Stimulated activated effector memory CD8-positive, alpha-beta T cell treated with anti-CD3 and anti-CD28 coated beads, Interleukin-12 subunit alpha, Interleukin-12 subunit beta, amount 100 ng/mL, for 72 hours (primary cell): ENCODE data around the gene MFN2.
A peak's percentile ranks its signal among the peaks of the same experiment; 100 is the strongest.
"Not testable (repeated sequence)": the region's sequence is repeated elsewhere in the genome, so short reads cannot be mapped to it uniquely, and the experiment has no call there.

ENCODE experiments used
- ATAC-seq: fragments of 150-1000 bp; cut with Tn5 transposase; 2 replicates; pipeline ENCODE4 v1.10.0; 2021
- DNase-seq, 2 donors: peaks; one replicate each; pipeline ENCODE4 v3.0.0; 2021 to 2022; ENCODE audit warnings: low spot score in 2 of 2
- H3K27ac Mint-ChIP-seq: one replicate; pipeline ENCODE4 v1.8.0; 2022; ENCODE audit warnings: mild to moderate bottlenecking, mixed read lengths
- H3K36me3 Mint-ChIP-seq: one replicate; pipeline ENCODE4 v1.8.0; 2022; ENCODE audit warnings: mild to moderate bottlenecking, mixed read lengths
- H3K4me1 Mint-ChIP-seq: one replicate; pipeline ENCODE4 v1.8.0; 2022; ENCODE audit warnings: mixed read lengths
- H3K4me3 Mint-ChIP-seq: one replicate; pipeline ENCODE4 v1.8.0; 2022; ENCODE audit warnings: mild to moderate bottlenecking, mixed read lengths
- H3K9me3 Mint-ChIP-seq: one replicate; pipeline ENCODE4 v1.8.0; 2022; ENCODE audit warnings: mixed read lengths

Gene MFN2

DNA sequence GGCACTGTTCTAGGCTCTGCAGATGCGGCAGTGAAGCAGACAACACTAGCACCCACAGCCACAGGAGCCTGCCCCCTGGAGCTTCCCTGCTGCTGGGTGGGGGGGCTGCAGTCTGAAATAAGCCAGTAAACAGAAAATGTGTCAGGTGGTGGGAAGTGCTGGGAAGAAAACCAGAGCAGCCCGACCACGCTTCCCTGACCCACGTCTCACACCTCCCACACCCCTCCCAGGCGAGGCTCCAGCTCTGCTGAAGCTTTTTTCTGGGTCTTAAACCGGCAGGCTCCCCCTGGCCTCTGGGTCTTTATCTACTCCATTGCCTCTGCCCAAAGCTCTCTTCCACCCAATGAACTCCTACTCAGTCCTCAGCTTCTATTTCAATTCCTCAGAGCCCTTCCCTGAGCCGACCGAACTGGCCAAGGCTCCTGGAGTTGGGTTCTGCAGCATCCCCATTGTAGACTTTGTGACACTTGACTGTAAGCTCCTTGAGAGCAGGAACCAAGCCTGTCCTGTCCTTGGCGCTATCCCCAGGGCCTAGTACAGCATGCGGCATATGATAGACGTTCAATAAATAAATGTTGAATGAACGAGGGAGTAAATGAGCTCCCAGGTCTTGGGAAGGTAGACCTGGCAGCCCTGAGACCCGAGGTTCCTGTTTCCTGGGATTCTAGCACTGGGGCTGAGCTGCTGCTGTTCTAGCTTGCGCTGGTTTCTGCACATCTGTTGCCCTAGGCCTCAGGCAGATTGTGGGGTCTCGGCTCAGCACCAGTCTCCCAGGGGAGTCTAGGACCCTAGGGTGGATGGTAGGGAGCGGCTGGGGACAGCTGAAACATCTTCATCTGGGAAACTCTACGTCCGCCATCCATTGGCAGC, 57.5 kb downstream of the MFN2 start:
- Mint-ChIP-seq H3K4me1 (peaks cover 25% of the 10 kb centered on the region), H3K27ac (peak overlapping the region; percentile 55), H3K9me3 (no peaks in the 10 kb centered on the region), H3K4me3 (peak overlapping the region; percentile 13), H3K36me3 (no peaks in the 10 kb centered on the region)
- no peak for DNase-seq
- no peak for ATAC-seq

DNA sequence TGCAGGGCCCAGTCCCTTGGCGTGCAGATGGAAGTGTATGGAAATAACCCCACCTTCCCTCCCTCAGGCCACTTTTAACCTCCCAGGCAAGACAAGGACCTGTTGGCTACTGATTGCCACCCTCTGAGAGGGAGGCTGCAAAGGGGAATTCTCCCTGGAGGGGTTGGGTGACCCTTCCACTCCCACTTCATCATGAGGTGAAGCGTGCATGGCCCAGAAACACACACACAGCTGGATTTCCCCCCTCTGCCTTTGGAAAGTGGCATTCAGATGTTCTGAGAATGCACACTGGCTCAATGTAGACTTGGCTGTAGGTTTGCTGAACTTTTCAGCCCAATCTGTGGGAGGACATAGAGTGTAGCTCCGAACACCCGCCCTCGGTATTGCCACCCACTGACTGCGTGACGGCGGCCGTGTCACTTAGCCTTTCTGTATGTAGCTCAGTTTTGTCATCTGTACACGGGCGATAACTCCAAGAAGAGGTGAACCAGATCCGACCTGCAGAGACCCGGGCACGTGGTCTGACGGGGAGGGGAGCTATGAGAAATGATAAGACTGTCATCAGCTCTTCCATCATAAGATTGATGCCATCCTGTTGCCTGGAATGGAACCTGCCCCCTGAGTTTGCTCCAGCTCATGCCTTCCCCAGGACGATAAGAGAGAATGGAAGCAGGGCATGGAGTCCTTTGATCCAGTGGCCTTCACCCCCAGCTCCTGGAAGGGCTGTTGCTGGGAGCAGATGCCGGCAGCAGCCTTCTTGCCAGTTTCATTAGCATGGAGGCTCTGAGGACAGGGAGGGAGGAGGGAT, 58.3 kb downstream of the MFN2 start:
- no peak overlapping the region for H3K27ac Mint-ChIP-seq
- H3K9me3 Mint-ChIP-seq = no peaks in the 10 kb centered on the region
- H3K4me3 Mint-ChIP-seq = no peak overlapping the region
- H3K36me3 Mint-ChIP-seq = no peaks in the 10 kb centered on the region
- DNase-seq (no peak), ATAC-seq (peak; percentile 5)
- H3K4me1 Mint-ChIP-seq = peaks cover 25% of the 10 kb centered on the region

DNA sequence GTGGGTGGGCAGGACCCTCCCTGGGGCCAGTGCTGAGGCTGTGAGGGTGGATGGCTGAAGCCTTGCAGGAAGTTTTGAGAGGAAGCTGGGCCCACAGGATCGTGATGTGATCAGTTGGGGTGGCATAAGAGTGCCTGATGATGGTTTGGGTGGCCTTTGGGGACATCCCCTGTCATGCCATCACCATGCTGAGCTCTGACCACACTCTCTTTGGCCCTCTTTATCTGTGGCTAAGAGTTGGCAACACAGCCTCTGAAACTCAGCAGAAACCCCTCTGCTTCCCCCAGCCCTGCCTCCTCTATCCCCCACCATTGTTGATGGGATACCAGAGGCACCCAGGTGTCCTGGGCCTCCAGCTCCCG, 58.9 kb downstream of the MFN2 start:
- Mint-ChIP-seq H3K9me3 (no peaks in the 10 kb centered on the region), H3K36me3 (no peaks in the 10 kb centered on the region), H3K4me3 (no peak overlapping the region), H3K4me1 (peaks cover 29% of the 10 kb centered on the region), H3K27ac (no peak overlapping the region)
- DNase-seq (no peak), ATAC-seq (peak; percentile 45)

DNA sequence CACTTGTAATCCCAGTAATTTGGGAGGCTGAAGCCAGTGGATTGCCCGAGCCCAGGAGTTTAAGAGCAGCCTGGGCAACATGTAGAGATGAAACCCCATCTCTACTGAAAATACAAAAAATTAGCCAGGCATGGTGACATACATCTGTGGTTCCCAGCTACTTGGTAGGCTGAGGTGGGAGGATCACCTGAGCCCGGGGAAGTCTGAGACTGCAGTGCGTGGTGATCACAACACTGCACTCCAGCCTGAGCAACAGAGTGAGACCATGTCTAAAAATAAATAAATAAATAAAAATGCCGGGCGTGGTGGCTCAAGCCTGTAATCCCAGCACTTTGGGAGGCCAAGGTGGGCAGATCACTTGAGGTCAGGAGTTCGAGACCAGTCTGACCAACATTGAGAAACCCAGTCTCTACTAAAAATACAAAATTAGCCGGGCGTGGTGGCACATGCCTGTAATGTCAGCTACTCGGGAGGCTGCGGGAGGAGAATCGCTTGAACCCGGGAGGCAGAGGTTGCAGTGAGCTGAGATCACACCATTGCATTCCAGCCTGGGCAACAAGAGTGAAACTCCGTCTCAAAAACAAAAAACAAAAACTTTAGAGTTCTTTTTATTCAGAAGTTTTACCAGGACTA, 59.7 kb downstream of the MFN2 start:
- H3K4me3 Mint-ChIP-seq, ATAC-seq, DNase-seq, H3K9me3 Mint-ChIP-seq, H3K36me3 Mint-ChIP-seq: not testable (repeated sequence)
- Mint-ChIP-seq H3K27ac (peak overlapping the region; percentile 8), H3K4me1 (peaks cover 37% of the 10 kb centered on the region)

DNA sequence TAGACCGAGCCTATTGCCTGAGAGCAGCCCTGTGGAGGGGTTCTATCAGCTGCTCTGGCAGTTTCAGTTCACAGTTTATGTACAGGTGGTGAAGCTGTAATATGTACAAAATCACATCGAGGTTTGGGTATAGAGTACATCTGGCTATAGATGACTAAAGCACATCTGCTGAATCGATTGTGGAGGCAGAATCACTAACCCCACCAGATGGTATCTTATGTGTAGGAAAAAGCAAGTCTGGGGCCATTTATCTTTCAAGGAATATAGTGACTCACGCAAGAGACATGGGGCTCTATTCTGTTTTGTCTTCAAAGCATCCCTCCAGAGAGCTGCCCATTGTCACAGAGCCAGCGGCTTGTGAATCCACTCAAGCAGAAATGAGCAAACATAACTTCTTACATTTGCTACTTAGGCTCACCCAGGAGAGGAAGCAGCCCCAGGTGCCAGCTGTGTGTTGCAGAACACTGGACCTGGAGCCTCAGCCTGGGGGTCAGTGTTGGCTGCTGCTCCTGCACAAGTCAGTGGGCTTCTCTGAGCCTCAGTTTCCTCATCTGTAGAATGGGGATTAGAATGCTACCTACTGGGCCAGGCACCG, 60.3 kb downstream of the MFN2 start:
- Mint-ChIP-seq H3K9me3 (no peaks in the 10 kb centered on the region), H3K4me3 (no peak overlapping the region), H3K27ac (no peak overlapping the region), H3K4me1 (peaks cover 43% of the 10 kb centered on the region), H3K36me3 (peaks cover 9% of the 10 kb centered on the region)
- DNase-seq = peak in 1 of 2 donors; percentile 62
- ATAC-seq = peak; percentile 86

DNA sequence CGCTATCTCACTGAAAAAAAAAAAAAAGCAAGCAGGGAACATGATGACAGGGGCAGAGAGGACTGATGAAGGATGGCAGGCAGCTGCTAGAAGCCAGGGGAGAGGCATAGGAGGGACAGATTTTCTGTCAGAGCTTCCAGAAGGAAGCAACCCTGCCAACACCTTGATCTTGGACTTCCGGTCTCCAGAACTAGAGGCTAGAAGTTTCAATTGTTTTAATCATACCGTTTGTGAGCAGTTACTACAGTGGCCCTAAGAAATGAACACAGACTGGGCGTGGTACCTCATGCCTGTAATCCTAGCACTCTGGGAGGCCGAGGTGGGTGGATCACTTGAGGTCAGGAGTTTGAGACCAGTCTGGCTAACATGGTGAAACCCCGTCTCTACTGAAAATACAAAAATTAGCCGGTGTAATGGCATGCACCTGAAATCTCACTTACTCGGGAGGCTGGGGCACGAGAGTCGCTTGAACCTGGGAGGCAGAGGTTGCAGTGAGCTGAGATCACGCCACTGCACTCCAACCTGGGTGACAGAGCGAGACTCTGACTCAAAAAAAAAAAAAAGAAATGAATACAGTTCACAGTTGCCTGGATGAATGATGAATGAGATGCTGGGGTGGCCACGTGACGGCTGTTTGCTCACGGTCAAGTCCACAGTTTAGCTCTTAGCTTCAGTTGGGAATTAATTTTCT, 64.1 kb downstream of the MFN2 start:
- Mint-ChIP-seq H3K4me1 (peaks cover 27% of the 10 kb centered on the region), H3K4me3 (peak overlapping the region; percentile 15), H3K27ac (peak overlapping the region; percentile 76)
- peak in 1 of 2 donors; percentile 73 for DNase-seq
- not testable (repeated sequence) for H3K36me3 Mint-ChIP-seq, H3K9me3 Mint-ChIP-seq
- peak; percentile 65 for ATAC-seq

DNA sequence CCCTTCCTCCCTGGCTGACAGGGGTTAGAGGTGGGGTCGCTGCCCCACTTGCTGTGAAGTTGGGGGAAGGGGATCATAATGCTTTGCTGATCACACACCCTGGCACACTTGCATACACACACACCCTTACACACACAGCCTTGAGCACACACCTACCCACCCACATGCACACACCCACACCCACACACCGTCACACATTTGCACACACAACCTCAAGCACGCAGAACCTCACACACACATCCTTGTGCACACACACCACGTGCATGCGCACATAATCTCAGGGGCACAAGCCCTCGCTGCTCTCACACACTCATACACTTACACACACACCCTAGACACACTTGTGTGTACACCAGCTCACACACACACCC, 66.5 kb downstream of the MFN2 start:
- H3K9me3 Mint-ChIP-seq = no peaks in the 10 kb centered on the region
- ATAC-seq = no peak
- H3K4me1 Mint-ChIP-seq = peaks cover 26% of the 10 kb centered on the region

DNA sequence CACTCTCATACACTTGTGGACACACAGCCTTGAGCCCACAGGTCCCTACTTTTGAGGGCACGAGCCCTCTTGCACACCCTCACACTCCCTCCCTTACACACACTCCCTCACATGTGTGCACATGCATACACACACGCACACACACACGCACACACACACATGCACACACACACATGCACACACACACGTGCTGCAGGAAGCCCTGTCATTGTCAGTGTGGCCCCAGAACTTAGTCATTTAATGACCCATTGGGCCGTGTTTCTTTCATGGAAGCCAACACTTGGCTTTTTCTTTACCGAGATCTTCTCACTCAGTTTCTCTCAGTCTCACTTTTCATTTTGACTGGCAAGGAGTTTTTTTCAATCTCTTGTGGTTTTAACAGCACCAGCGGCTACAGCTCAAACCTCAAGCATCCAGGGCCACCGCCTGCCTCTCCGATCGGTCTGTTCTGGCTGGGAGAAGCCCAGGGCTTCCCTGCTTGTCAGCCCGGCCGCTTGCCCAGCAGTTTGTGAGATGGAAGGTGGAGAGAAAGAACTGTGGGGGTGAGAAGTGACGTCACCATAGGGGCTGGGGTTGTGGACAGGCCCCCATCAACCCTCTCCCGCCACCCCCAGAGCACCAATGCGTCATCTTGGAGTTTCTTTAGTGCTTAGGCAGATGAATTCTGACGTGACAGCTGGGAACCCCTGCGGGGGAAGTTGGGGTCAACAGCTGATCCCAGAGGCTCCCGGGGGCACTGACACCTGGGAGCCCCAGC, 67.1 kb downstream of the MFN2 start:
- Mint-ChIP-seq H3K9me3 (no peaks in the 10 kb centered on the region), H3K36me3 (peaks cover 16% of the 10 kb centered on the region), H3K4me1 (peaks cover 31% of the 10 kb centered on the region), H3K27ac (no peak overlapping the region), H3K4me3 (no peak overlapping the region)
- ATAC-seq = peak; percentile 86
- DNase-seq = peak; percentile 60 to 92

More for the DNA sequence above, 66.5 kb downstream of the MFN2 start:
- DNase-seq = no peak
- H3K36me3 Mint-ChIP-seq = peaks cover 10% of the 10 kb centered on the region
- no peak overlapping the region for H3K4me3 Mint-ChIP-seq
- H3K27ac Mint-ChIP-seq = no peak overlapping the region

DNA sequence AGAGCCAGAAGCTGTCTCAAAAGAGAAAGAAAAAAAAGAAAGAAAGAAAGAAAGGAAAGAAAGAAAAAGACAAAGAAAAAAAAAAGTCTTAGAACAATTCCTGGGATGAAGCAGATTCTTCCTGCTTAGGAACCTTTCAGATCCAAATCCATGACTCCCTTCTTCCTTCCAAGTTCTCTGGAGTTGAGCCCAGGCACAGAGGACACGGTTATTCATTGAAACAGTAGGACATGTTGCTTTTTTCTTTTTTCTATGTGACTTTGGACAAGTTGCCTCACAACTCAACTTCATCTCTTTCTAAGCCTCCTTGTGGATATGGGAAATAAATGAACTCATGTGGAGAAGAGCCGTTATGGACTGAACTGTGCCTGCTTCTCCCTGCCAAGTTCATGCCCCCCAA, 68.1 kb downstream of the MFN2 start:
- Mint-ChIP-seq H3K4me3 (no peak overlapping the region), H3K9me3 (no peaks in the 10 kb centered on the region)

DNA sequence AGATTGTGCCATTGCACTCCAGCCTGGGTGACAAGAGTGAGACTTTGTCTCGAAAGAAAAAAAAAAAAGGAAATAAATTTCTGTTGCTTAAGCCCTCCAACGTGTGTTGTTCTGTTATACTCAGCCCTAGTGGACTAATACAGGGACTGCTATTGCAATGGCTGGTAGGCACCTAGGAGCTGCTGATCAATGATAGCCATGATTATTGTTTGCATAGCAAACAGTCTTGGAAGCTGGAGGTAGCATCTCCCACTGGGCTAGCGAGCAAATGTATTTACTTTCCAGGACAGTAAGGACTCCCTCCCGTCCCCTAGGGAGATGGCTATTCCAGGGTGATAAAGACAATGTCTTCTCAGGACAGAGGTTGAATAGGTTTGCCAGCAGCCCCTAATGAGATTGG, 69.4 kb downstream of the MFN2 start:
- H3K27ac Mint-ChIP-seq = no peak overlapping the region
- peaks cover 18% of the 10 kb centered on the region for H3K36me3 Mint-ChIP-seq
- no peaks in the 10 kb centered on the region for H3K9me3 Mint-ChIP-seq
- ATAC-seq (no peak), DNase-seq (no peak)
- H3K4me1 Mint-ChIP-seq = peaks cover 45% of the 10 kb centered on the region
- no peak overlapping the region for H3K4me3 Mint-ChIP-seq

More for the DNA sequence above, 68.1 kb downstream of the MFN2 start:
- Mint-ChIP-seq H3K4me1 (peaks cover 42% of the 10 kb centered on the region), H3K27ac (no peak overlapping the region), H3K36me3 (peaks cover 19% of the 10 kb centered on the region)
- DNase-seq (no peak), ATAC-seq (no peak)

DNA sequence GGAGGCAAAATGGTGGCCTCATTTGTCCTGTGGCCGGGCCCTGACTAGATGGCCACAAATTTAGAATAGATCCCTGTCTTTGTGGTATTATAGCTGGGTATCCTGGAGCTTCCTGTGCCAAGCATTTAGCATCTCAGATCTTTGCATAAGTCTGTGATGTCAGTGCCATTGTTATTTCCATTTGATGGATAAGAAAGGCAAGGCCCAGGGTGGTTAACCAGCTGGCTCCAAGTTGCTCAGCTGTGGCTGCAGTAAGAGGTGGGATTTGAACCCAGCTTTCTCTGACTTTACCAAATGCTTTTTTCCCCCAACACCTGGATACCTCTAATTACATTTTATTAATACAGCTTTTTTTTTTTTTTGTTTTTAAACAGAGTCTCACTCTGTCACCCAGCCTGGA, 71.1 kb downstream of the MFN2 start:
- H3K4me1 Mint-ChIP-seq = peaks cover 42% of the 10 kb centered on the region
- H3K27ac Mint-ChIP-seq = no peak overlapping the region

DNA sequence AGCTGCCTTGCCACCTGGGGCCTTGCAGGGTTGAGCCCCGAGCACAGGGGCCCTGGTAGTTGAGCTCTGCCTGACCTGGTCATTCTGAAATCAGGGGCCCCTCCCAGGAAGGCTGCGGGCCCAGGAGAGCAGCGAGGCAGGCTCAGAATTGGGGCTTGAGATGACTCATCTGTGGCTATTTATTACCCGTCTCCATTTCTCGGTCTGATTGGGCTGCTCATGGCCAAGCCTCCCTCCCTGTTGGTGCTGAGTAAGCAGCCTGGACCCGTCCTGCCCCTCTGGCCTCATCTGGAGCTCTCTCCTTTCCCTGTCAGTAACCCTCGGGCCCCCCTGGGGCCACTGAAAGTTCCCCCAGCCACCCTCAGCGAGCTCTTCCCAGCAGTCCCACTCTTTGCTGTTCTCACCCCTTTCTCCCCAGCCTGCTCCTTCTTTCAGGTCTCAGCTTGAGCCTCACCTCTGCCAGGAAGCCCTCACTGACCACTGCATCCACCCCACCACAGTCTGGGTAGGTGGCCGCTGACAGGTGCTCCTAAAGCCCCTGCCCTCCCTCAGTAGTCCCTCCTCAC, 71.8 kb downstream of the MFN2 start:
- Mint-ChIP-seq H3K36me3 (peaks cover 10% of the 10 kb centered on the region), H3K27ac (peak overlapping the region; percentile 91), H3K4me3 (peak overlapping the region; percentile 66), H3K9me3 (no peaks in the 10 kb centered on the region), H3K4me1 (peaks cover 50% of the 10 kb centered on the region)
- DNase-seq = peak in 1 of 2 donors; percentile 86
- ATAC-seq = peak; percentile 70

More for the DNA sequence above, 71.1 kb downstream of the MFN2 start:
- DNase-seq (no peak), ATAC-seq (no peak)
- H3K4me3 Mint-ChIP-seq = peak overlapping the region; percentile 66
- no peaks in the 10 kb centered on the region for H3K9me3 Mint-ChIP-seq
- H3K36me3 Mint-ChIP-seq = peaks cover 10% of the 10 kb centered on the region

DNA sequence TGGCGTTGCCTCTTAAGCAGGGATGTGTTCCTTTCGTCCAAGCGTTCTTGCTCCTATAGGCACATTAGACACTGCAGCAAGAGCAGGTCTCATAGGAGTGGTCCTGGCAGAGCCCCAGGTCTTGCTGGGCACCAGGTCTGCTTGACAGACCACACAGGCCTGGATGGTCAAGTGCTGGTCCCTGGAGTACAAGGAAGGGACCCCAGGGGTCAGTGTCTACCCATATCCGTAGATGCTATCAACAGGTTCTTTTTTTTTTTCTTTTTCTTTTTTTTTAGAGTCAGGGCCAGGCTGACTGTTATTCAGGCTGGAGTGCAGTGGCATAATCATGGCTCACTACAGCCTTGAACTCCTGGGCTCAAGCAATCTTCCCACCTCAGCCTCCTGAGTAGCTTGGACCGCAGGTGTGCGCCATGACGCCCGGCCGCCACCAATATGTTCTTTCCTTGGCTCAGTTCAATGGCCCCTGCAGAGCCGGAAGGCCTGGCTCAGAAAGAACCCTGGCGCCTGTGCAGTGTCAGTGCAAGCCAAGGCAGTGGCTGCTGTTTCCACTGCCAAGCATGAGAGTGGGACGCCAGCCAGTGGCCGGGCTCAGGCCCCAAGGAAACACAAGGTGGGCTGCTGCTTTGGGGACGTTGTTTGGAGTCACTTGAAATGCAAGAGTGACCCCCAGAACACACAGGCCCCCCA, 72.9 kb downstream of the MFN2 start:
- H3K4me3 Mint-ChIP-seq = peak overlapping the region; percentile 66
- no peak for ATAC-seq

More for the DNA sequence above, 72.9 kb downstream of the MFN2 start:
- H3K9me3 Mint-ChIP-seq = no peaks in the 10 kb centered on the region
- peaks cover 10% of the 10 kb centered on the region for H3K36me3 Mint-ChIP-seq
- DNase-seq = no peak
- peaks cover 60% of the 10 kb centered on the region for H3K4me1 Mint-ChIP-seq
- H3K27ac Mint-ChIP-seq = peak overlapping the region; percentile 91
